Cerebellar cortex (tissue), 1 donor: ENCODE results near the gene CTDP1.

Experiments
- DNase-seq: peaks from one replicate; pipeline ENCODE4 v3.0.0-alpha.2; 2015; ENCODE audit warnings: low spot score

The CTDP1 gene

DNA sequence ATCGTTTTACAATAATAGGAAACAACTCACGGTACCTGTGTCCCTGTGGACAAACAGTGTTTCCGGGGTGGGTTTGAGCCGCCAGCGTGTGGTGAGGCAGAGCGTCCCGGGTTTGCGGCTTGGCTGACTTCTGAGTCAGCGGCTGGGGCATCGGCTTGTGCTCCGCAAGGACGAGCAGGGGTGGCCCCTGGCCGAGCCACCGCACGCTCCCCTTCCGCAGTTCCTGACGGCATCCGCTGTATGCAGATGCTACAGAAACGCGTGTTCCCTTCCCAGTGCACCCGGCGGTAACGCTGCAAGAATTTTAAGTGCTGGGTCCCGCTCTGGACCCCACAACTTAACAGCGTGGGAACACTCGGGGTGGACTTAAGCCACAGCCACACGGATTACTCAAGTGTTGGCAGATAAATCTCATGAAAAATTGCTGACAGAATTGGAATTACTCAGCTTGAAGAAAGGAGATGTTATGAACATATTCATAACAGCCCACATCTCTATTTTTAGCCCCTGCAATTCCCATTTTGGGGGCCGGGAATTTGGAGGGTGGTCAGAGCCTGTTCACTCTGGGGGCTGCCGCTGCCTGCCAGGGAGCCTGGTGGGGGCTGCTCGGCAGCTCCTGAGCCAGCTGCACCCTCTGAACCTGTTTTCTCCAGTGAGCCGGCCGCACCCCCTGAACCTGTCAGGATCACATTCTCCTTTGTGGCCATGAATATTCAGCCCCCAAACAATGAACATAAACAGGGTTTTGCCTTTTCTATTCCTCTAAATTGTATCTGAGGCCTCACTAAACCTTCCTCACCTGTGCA, 105.6 kb downstream of the CTDP1 start:
- no peak for DNase-seq

DNA sequence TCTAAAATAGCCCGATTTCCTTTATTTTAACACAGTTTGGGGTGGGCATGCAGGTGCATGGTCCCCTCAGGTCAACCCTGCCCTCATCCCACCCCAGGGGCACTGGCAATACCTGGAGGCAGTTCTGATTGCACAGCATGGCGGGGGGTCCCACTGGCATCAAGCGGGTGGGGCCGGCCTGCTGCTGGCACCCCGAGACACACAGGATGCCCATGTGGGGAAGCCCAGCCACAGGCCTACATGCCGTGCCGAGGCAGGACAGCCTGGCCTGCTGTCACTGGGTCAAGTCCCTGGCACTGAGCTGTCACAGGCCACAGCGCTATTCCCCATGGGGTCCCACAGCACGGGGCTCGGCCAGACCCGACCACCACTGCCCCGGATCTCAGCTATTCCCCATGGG, 106.2 kb downstream of the CTDP1 start:
- DNase-seq, result no peak

DNA sequence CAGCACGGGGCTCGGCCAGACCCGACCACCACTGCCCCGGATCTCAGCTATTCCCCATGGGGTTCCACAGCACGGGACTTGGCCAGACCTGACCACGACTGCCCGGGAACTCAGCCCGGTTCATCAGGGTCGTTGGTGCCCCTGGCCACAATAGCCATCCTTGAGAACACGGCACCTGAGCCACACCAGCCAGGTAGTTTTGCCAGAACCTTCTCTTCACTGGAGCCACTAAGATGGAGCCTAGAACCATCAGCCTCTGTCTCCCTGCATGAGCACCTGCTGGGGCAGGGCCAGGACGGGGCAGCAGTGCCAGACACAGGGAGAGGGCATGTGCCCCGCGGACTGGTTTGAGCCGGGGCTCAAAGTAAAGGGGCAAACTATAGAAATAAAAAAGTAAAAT, 106.7 kb downstream of the CTDP1 start:
- DNase-seq, result no peak

DNA sequence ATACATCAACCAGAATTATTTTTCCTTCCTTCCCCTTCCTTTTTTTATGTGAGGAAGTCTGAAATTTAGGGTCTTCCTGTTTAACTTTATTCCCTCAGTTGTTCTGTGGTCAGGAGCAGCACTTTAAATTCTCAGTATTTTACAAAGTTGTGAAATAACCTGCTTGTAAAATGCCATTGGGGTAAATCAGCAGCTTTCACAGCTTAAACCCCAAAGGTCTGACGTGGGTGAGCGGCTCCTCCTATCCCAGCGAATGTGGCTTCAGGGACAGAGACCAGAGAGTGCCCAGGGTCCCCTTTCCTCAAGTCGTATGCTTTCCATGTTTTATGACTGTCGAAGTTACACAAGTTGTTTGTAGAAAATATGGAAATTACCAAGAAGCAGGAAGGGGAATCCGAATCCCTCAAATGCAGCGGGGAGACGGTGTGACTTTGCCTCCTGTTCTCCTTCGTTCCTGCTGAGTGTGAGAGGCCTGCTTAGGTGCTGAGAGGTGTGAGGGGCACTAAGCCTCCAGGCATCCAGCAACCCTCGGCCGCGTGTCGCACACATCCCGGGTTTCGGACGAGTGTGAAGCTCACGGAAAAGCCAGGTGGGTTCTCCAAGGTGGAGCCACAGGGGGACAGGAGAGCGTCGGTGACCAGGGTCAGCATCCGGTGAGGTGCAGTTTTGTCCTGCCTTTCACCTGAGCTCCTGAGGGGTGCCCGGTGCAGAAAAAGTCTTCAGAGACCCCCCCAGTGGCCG, 107.4 kb downstream of the CTDP1 start:
- no peak for DNase-seq

- no peak for DNase-seq
Observed at GRCh38 chr18:79787527-79787864, 107.9 kb downstream of the CTDP1 start.

DNA sequence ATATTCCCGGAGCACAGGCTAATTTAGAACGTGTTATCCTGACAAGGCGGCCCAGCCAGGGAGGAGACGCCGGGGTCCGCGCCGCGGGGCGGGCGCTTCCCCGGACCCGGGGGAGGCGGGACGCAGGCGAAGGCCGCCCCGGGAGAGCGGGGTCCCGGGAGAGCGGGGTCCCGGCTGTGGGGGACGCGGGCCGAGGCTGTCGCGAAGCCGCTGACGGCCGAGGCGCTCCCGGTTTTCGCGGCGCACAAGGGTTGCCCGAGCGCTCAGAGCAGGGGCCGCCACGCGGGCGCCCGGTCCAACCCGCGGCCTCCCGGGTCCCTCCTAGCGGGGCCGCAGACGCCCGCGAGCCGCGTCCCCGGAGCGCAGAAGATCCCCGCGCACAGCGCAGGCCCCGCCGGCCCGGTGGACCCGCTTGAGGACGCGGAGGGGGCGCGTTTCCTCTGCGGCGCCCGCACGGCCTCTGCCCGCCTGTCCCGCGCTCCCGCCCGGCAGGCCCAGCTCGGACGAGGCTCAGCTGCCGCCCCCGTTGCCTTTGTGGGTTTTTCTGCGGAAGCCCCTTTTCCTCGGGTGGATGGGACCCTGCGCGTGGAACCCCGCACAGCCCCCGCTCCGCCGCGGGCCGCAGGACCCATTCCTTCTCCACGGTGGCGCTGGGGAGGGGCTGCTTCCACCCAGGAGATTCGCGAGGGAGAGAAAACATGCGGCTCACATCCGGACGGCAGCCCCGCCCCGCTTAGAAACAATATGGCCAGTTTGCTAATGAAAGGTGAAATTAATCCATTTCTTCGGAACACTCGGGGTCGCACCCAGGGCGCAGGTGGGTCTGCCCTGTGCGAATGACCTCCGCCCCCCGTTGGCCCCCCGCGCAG, 108.5 kb downstream of the CTDP1 start:
- DNase-seq, result no peak

DNA sequence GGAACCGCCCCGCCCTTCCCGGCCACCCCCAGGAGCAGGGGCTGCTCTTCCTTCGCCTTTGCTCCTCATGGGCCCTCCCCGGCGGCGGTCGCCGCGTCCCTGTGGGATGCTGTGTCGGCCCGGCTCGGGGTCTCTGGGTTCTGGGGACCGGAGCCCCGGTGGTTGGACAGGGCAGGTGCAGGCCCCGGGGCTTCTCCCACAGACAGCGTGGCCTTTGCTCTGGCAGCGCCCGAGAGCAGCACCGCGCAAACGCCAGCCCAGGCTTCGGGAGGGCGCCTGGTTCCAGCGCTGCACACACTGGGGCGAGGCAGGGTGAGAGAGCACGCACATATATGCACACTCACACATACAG, 109.1 kb downstream of the CTDP1 start:
- DNase-seq, result no peak

- no peak for DNase-seq
Observed at GRCh38 chr18:79789091-79789891, 109.7 kb downstream of the CTDP1 start.

DNA sequence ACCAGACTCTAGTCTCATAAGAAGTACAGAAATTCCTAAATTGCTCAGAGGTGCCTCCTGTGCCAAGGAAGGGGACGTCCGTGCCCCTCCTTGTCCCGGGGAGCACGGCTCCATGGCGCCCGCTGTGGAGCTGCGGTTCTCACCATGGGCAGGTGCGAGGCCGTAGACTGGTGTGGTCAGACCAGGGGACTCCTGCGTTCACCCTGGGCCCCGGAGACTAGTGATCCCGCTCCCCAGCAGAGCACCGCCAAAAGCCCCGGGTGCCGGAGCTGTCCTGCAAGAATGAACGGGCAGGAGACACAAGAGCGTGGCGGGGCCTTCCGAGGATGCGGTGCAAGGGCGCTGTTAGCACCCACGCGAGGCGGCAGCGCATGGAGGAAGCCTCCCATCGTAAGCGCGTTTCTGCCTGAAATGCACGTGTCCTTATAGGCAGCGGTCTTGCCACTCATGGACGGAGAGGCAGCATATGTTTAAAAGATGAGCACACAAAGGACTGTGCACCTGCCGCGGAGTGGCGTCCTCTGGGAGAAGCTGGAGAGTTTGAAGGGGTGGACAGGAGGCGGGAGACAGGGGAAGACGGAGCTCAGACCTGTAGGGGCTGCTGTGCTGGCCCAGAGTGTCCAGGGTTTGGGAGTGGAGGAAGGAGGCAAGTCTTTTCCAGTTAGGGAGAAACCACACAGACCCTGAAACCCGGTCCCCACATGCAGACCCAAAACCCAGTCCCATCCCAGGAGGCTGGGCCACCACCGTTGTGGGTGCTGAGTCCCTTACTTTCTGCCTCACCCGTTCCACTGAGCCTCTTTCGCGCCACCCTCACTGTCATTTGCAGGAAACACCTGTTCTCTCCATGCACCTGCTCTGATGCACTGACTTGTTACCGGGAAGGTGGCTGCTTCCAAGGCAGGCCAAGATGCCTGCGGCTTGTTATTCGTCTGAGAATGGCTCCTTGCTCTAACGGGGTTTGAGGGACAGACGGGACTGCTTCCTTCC, 110.6 kb downstream of the CTDP1 start:
- no peak for DNase-seq

DNA sequence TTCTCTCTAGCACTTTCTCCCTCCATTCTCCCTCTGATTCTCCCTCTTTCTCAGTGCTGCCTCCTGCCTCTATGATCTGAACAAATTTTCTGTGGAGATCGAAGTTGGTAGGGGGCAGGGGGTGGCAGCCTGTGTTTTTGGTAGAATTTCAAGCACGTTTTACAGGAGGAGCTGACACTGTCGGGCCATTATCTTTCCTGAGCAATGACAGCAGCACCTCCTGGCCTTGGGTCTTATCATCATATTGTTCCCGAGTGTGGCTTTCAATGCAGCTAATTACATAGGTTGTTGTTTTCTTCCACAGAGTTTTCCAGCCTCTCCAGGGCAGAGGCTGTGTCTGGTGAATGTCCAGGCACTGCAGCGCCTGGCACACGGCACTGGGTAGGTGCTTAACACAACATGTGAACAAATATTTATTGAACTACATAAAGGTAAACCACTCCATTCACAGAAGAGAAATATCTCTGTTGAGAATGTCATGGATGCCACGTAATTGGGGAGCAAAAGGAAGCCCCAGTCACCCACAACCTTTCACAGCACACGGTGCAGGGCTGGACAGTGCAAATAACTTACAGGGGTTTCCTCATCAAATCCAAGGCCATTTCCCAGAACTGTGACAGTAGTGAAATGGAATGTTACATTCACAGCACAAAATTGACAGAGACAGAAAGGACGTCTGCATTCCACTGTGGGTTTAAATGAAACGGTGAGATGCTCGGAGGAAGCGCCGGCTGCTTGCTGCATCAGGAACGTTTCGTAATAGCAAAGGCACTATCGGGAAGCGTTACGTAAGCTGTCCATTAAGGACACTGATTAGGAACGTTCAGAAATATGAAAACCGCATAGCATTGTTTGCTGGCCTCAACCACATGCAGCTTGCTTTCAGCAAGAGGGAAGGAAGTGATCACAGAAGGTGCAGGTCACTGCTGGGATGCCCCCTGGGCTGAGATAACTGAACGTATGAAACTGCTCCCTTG, 111.7 kb downstream of the CTDP1 start:
- peak; percentile 0 for DNase-seq

DNA sequence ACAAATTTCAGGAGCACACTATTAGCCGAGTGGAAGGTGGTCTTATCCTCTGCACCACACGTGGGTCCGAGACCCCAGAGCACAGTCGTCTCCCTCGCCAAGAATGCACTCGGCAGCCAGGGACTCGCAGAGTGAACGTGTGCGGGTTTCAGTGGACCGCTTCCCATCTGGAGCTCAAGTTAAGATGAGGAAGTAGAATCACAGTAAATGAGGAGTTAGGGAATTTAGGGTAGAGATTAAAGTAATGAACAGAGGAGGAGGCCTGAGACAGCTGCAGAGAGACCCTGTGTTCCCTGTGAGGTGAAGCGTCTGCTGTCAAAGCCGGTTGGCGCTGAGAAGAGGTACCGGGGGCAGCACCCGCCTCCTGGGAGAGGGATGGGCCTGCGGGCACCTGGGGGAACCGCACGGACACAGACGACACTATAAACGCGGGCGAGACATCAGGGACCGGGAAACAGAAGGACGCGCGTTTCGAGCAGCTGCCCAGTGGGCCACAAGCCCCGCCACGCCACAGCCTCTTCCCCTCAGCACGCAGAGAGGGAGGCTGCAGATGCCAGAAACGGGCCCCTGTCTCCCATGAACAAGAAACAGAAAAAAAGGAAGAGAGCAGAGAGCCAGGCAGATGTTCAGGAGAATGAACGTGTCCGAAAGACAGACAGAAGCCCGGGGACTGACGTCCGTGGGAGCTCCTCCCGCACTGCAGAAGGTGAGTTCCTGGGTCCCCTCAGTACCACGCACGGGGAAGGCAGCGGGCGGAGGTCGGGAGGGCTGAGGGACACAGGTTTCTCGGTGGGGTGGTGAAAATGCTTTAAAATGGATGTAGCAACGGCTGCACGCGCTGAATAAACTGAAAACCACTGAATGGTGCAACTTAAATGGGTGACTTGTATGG, 112.7 kb downstream of the CTDP1 start:
- no peak for DNase-seq

- no peak for DNase-seq
Observed at GRCh38 chr18:79792988-79793355, 113.4 kb downstream of the CTDP1 start.

DNA sequence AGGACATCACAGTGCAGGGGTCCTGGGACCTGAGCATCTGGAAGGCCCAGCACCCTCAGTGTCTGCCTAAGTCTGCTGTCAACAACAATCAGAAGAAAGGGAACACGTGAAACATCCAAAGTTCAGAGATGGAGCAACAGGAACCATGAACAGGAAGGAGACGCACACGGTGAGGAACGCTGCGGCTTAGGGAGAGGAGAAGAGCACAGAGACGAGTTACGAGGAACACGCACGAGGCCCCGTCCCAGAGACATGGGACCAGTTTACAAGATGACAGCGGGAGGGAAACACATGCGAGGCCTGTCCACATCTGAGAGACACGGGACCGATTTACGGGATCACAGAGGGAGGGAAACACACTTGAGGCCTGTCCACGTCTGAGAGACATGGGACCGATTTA, 115.2 kb downstream of the CTDP1 start:
- DNase-seq, result no peak

GRCh38 chr18:79795446-79795845, 115.8 kb downstream of the CTDP1 start:
- no peak for DNase-seq

- DNase-seq, result no peak
Observed at GRCh38 chr18:79796016-79796415, 116.4 kb downstream of the CTDP1 start.

DNA sequence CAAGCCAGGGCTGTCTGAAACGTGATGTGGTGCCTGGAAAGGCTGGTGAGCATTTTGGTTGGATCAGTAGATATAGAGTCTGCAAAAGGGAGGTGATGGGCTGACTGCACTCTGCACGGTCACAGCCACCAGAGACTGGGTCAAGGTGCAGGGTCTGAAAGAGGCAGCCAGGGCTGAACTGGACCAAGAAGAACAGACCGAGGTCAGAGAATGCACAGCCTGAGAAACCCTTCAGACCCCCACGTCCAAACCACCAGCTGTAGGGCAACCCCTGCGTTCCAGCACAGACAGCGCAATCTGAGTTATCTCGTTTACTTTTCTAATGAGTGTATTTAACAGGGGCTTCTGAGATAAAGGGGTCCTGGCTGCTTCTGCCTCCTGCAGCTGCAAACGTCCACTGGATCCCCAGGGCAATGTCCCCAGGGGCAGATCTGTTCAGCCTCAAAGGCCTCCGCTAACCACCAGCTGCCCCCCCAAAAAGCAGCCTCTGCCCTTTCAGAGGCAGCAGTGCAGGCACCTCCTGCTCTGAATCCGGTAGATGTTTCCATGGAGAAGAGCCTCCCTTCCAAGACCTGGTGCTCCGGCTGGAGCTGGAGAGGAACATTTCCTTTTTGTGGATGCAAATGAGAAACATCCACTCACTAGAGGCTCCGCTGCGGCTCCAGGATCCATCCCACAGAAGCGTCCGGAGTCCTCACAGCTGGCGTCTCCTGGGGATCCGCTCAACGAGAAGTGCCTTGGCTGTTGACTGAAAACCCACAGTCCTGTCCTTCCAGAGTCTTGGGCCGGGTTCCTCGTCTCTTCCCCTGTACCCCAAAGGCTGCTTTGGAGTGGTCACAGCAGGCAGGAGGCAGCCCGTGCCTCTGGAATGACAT, 117.2 kb downstream of the CTDP1 start:
- DNase-seq, result no peak

GRCh38 chr18:79797518-79798345, 118.1 kb downstream of the CTDP1 start, which contains the start of gene KCNG2:
Gene KCNG2 (plus strand): TSS chr18:79797938. CDS start chr18:79863668, 65,730 bp downstream.
- peak; percentile 15 for DNase-seq
